HG02943 (cell line): ENCODE results near the gene SLC9C2.
"Not testable (repeated sequence)": the region's sequence is repeated elsewhere in the genome, so short reads cannot be mapped to it uniquely, and the experiment has no call there.

Source experiments
- ATAC-seq: cut with Tn5 transposase; IDR thresholded peaks from one replicate; pipeline ENCODE4 v1.9.1; 2021; ENCODE audit warnings: mild to moderate bottlenecking, low read depth, moderate library complexity; ENCODE audit not compliant: unreplicated experiment

Gene SLC9C2

GRCh38 chr1:173462666-173463065 lies 140.2 kb downstream of the SLC9C2 start:
- not testable (repeated sequence) for ATAC-seq

- ATAC-seq: no peak
Observed at GRCh38 chr1:173459885-173460284, 143.0 kb downstream of the SLC9C2 start.

- ATAC-seq: no peak
Observed at GRCh38 chr1:173454966-173455524, 147.8 kb downstream of the SLC9C2 start.

- no peak for ATAC-seq
Observed at GRCh38 chr1:173453982-173454381, 148.9 kb downstream of the SLC9C2 start.

GRCh38 chr1:173451981-173452380 lies 150.9 kb downstream of the SLC9C2 start:
- no peak for ATAC-seq
